ENCODE results near the gene GADD45B.

DNA sequence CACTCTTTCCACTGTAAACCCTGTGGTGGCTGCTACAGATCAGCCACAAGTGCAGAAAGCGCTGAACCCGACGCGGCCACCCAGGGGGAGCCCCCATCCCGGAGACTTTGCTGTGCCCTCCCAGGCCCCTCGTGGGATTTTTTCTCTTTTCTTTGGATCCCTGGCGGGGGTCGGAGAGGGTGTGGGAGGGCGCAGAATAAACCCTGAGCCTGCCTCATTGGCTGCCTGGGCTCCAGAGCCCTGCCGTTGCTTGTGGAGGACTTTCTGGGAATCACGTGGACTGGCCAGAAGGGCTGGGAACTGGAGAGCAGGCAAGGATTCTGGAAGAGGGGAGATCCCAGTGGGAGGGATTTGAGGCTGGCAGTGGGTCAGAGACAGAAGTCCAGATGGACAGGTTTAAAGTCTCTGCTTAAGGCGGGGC, 24.9 kb downstream of the GADD45B start:
- TF ChIP-seq CTCF (IDR thresholded peaks at IDR 0.05; ENCODE audit: low read depth, low read length, poor library complexity, severe bottlenecking) = no peak
- no peak for TF ChIP-seq EZH2phosphoT487 (IDR thresholded peaks at IDR 0.05; ENCODE audit: borderline replicate concordance, low read length)
